Fibroblast of gingiva (primary cell): Measurements from ENCODE around the gene DZIP3.

Experiments used
- DNase-seq: peaks from one replicate; pipeline ENCODE4 v3.0.0-alpha.2; 2011; ENCODE audit warnings: low read depth

DZIP3 gene

DNA sequence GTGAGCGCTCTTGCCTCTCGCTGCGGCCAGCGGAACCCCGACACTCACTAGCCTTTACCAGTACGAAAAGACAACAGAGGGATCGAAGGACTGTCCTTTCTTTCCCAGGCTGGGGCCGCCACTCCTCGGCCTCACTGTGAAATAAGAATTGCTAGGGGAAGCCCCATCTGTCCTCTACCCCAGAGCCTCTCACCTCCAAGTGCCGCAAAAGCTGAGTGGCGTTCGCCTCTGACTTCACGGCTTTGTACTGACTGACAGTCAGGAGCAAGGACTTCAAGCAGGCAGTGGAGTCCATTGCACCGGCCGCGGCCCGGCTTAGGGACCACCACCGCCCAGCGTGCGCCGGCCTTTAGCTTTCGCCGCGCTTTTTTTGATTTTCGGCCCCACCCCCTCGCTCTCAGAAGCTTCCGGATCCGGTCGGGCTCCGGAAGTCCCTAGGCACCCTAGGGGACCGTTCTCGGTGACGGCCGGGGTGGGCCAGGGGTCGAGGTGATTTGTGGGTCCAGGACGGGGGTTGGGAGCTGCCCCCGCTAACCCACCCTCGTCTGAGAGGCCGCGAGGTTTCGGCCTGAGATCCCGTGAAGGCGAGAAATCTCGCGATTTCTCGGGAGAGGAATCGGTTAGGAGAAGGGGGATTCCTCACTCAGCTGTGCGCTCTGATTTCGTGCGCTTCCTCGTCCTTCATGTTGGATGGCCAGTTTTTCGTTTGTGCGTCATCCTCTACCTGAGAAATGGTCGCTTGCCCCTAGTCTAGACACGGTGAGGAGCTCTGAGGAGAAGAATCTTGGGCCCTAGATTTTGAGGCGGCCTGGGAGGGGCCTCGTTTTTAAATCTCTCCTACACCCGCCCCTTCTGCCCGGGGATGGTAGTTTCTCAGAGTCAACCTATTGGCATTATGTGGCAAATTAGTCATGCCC, at the start of gene DZIP3, which contains the start of gene CIP2A:
Gene DZIP3, plus strand, starts transcription at position 642 of the 917 bp plus-strand sequence. CDS start 15,685 bp downstream, outside the sequence.
Gene CIP2A, minus strand, starts transcription at position 358 of the 917 bp plus-strand sequence. Its CDS starts 63 bp downstream, at position 295.
- DNase-seq = peak; percentile 91

GRCh38 chr3:108546247-108546646, 43.3 kb upstream of the DZIP3 start:
- no peak for DNase-seq

- DNase-seq = no peak
Measured at GRCh38 chr3:108546692-108547091, 42.8 kb upstream of the DZIP3 start.

DNA sequence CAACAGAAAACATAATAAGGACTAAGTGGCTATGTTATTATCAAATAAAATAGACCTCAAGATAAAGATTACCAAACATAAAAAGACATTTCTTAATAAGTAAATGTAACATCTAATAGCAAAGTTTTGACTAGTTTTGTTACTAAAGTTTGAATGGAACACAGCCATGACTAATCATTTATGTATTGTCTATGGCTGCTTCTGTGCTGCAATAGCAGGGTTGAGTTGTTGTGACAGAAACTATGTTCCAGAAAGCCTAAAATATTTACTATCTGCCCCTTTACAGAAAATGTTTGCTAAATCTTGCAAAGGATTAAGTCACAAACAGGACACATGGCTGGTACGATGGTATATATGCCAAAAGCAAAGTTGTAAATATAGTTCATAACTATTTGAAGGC, 41.2 kb upstream of the DZIP3 start:
- DNase-seq = peak; percentile 63

DNA sequence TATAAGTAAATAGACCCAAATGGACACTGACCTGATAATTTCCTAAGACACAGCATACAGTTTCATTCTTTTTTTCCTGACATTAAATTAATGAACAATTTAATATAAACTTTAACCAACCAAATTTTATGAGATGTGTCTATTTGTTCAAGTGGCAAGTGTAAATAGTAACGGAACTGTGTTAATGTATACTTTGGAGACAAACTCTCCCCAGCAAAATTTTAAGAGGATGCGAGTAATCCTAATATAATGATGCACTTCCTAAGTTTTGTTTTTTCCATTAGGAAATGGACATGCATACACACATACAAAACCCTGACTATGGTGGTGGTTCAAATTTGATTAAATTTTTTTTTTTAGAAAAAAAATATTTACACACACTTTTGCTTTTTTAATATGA, 40.6 kb upstream of the DZIP3 start:
- no peak for DNase-seq

DNA sequence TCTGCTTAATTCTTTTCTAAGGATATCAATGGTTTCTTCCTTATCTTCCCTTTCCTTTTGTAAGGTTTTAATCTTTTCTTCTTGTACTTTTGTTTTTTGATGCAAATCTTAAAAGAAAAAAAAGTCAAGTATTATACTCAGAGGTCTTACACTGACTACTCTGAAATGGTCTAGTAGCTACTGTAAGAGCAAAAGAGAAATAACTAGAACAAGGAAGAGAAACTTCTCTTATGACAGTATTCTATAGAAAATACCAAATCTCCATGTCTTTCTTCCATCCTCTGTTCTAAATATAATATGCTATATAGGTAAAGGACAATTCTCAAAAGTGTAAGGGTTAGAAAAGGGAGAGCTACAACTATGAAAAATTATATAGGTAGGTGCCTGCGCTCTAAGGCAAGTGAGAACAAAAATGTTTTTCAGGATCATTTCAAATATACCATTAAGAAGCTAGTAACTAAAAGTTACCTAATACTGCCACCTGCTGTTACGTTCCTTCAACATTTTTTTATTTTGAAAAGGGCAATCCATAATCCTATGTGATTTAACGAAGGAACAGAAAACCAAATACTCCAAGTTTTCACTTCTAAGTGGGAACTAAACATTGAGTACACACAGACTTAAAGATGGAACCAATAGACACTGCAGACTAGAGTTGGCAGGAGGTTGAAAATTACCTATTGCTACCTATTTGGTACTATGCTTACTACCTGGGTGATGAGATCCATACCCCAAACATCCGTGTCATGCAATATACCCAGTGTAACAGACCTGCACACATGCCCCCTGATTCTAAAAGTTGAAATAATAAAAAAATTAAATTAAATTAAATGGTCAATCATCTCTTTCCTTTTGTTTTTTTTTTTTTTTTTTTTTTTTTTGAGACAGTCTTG, 37.0 kb upstream of the DZIP3 start:
- peak; percentile 40 for DNase-seq

GRCh38 chr3:108554229-108554628, 35.3 kb upstream of the DZIP3 start:
- no peak for DNase-seq

DNA sequence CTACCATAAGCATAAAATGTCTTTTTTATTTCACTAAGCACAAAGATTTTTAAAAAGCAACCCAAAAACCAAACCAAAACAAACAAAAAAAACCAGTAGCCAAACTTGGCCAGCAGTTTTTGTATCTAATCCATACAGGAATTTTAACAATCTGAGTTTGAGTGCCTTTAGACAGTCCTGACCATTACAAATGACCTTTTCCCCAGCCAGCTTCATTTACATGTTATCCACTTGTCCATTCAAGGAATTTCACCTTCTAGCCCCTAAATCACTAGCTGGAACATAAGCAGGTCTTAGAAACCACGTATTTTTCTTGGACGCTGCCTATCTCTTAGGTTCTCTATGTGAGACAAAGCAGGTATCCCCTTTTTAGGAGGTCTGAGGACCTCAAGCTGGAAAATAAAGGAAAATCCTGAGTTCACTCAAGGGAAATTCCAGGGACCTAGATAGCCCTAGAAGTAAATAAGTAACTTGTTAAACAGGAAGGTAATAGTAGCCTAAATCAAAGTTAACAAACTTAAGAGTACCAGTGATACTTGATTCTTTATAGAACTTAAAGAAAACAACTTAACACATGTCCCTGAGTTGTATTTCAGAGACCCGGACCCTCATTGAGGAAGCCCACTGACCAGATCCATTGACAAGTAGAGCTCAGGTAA, 34.5 kb upstream of the DZIP3 start:
- DNase-seq = no peak

GRCh38 chr3:108555966-108556581, 33.4 kb upstream of the DZIP3 start:
- no peak for DNase-seq

DNA sequence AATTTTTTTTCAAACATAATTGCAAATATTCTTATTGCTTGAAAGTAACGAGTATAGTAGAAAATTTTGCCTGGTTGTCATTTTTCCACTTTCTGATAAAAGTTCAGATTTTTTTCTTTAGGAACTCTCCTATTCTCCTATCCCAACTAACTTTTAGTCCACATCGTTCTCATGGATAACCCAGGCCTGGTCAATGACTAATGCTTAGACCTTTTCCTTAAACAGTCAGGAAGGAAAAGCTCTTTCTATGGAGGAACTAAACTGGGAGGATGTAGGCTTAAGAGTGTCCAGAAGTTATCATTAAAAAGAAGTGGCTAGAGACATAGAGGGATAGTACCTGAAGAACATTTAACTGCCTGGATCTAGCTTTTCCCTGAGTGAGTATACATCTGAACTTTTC, 27.0 kb upstream of the DZIP3 start:
- no peak for DNase-seq

- no peak for DNase-seq
Measured at GRCh38 chr3:108564564-108564963, 25.0 kb upstream of the DZIP3 start.

- DNase-seq = no peak
Measured at GRCh38 chr3:108565506-108565905, 24.0 kb upstream of the DZIP3 start.

GRCh38 chr3:108566599-108566998, 22.9 kb upstream of the DZIP3 start:
- DNase-seq = no peak

GRCh38 chr3:108569336-108569735, 20.2 kb upstream of the DZIP3 start:
- no peak for DNase-seq

DNA sequence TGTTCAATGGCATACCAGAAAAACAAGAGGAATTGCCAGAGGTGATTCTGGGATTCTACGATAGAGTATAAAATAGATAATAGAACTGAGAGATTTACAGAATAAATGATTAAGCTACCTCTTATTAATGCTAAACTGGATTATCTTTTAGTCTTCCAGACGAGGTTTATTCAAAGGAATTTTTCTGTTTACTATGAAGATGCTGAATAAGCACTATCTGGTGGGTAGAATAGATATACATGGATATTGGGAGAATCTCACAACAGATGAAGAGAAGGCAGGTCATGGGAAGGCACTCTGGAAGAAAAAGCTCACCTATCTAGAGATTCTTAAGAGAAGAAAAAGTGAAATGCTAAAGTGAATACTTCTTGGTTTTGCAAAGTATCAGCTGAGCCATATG, 11.5 kb upstream of the DZIP3 start:
- no peak for DNase-seq

- DNase-seq = no peak
Measured at GRCh38 chr3:108588601-108589000, 921 bp upstream of the DZIP3 start.

DNA sequence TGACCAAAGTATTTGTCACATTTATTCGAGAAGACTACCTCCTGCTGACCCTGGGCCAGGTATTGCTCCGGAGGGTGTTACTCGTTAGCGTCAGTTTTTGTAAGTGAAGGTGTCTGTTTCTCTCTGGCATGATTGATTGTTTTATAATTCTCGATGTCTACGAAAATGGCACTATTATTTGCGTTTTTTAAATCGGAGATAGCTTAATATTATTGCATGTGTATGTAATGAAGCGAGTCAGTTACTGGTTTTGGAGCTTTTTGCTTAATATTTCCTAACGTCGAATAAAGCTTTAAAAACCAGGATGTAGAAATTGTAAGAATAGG, 439 bp downstream of the DZIP3 start:
- DNase-seq = no peak

DNA sequence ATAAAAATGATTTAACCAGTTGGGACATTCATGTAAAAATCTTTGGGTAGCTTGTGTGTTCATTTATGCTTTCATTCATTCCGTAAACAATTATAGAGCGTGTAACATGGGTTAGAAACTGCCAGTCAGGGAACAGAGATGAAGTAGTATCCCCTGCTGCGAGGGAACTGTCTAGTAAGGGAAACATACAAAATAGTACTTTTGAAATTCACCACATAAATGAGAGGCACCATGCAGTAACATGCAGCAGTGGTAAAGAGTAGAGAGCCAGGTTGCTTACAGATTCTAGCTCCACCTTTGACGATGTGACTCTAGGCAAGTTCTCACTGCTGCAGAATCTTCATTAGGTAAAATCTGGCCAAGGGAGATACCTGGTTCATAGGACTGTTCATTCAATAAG, 938 bp downstream of the DZIP3 start:
- no peak for DNase-seq

- DNase-seq = no peak
Measured at GRCh38 chr3:108595321-108595720, 5.8 kb downstream of the DZIP3 start.

DNA sequence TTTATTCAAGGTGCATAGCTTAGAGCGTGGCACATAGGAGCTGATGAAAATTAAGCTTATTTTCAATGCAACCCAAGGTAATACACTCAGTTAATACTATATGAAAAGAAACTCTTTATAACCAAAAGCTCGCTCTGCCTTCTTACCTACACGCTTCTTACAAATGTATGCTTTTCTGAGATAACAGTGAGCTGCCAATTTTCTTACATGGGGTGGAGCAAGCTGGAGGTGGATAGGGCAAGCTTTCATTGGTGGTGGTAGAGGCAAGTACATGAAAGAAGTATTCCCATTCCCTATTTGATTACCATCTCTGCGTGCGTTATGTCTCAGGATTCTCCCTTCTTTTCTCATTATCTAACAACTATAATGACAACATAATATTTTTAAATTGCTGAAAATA, 8.9 kb downstream of the DZIP3 start:
- no peak for DNase-seq

DNA sequence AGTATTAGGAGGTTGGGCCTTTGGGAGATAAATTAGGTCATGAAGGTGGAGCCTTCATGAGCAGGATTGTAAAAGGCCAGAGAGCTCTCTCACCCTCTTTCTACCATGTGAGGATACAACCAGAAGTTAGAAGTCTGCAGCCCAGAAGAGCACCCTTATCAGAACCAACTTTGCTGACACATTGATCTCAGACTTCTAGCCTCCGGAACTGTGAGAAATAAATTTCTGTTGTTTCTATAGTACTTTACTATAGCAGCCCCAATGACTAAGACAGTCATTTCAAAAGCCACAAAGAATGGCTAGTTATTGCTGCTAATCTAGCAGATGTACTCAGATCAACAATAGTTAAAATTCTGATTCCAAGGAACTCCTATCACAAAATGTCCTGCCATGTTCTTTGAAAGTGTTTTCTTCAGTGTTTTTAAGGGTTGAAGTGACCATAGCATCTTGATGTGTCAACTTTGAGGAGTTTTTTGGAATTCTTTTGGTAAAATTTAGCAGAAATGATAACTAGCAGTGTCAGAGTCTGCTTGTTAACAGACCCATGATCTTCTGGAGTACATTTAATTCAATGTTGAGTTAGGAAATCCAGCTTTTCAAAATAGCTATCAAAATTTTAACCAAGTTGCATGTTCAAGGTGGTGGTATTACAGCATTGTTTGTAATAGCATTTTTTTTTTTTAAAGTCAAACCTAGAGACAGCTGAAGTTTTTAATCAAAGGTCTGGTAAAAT, 10.3 kb downstream of the DZIP3 start:
- no peak for DNase-seq
